GM18517 (cell line): ENCODE results near the gene ADGRG6.
"Not testable (repeated sequence)": the region's sequence is repeated elsewhere in the genome, so short reads cannot be mapped to it uniquely, and the experiment has no call there.

Source experiments
- ATAC-seq: cut with Tn5 transposase; IDR thresholded peaks from one replicate; pipeline ENCODE4 v1.9.1; 2021; ENCODE audit warnings: mild to moderate bottlenecking, moderate library complexity; ENCODE audit not compliant: unreplicated experiment

The ADGRG6 gene

DNA sequence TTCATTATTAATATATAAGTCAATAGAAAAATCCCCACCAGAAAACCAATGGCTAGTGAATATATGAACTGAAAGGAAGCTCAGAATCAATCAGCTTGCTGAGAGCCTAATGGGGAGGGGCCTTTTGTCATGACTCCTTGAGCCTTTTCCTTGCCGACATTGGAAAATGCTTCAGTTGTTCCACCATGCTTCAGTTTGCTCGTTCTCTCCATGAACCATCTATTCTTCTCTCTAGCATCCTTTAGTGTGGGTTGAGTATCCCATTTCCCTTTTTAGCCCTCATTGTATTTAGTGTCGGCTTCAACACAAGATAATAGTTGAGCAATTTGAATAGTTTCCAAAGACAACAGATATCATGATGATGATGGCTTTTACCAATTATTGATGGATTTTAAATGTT lies 139.9 kb downstream of the ADGRG6 start:
- no peak for ATAC-seq

DNA sequence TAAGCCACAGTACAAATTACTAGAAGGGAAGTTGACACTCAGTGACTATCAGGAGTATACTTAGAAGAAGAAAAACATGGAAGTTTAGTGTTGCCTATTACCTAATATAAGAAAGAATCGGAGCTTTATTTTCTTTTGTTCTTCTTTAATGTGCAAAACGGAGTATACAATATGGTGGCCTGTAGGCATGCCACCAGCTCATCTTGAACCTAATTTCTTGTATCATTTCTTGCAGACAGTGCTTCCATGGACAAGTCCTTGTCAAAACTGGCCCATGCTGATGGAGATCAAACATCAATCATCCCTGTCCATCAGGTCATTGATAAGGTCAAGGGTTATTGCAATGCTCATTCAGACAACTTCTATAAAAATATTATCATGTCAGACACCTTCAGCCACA lies 141.3 kb downstream of the ADGRG6 start:
- no peak for ATAC-seq

- ATAC-seq: no peak
Measured at GRCh38 chr6:142443532-142443931, 141.7 kb downstream of the ADGRG6 start.

GRCh38 chr6:142444376-142444775 lies 142.6 kb downstream of the ADGRG6 start:
- ATAC-seq: no peak

- no peak for ATAC-seq
Measured at GRCh38 chr6:142444881-142445301, 143.1 kb downstream of the ADGRG6 start.

DNA sequence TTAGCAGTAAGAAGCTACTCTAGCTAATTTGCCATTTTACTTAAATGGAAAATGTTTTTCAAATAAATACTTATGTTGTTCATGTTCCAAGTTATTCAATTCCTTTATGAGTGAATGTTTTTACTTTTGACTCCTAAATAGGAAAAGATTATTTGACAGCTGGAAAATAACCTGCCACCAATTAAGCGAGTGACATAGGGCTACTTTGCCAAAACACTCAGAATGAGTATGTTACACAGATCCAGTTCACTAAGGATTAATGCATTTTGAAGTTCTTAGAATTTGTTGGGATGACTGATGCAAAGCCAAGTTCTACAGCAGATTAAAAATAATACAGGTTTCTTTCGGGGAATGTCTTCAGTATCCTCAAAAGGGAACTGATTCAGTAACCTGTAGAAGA lies 144.4 kb downstream of the ADGRG6 start:
- no peak for ATAC-seq

GRCh38 chr6:142446576-142446975 lies 144.8 kb downstream of the ADGRG6 start:
- ATAC-seq: no peak

GRCh38 chr6:142448091-142448729 lies 146.4 kb downstream of the ADGRG6 start:
- no peak for ATAC-seq

DNA sequence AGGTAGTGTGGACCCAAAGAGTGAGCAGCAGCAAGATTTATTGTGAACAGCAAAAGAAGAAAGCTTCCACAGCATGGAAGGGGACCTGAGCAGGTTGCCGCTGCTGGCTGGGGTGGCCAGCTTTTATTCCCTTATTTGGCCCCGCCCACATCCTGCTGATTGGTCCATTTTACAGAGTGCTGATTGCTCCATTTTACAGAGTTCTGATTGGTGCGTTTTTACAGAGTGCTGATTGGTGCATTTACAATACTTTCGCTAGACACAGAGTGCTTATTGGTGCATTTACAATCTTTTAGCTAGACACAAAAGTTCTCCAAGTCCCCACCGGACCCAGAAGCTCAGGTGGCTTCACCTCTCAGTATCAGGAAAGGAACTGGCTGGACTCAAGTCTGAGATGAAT lies 149.0 kb downstream of the ADGRG6 start:
- not testable (repeated sequence) for ATAC-seq

GRCh38 chr6:142452993-142453392 lies 151.2 kb downstream of the ADGRG6 start:
- no peak for ATAC-seq

DNA sequence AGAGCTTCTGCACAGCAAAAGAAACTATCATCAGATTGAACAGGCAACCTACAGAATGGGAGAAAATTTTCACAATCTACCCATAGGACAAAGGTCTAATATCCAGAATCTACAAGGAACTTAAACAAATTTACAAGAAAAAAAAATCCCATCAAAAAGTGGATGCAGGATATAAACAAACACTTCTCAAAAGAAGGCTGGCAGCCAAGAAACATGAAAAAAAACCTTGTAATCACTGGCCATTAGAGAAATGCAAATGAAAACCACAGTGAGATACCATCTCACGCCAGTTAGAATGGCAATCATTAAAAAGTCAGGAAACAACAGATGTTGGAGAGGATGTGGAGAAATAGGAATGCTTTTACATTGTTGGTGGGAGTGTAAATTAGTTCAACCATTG lies 152.4 kb downstream of the ADGRG6 start:
- not testable (repeated sequence) for ATAC-seq

- ATAC-seq: not testable (repeated sequence)
Measured at GRCh38 chr6:142454848-142455247, 153.0 kb downstream of the ADGRG6 start.

- ATAC-seq: no peak
Measured at GRCh38 chr6:142455957-142456589, 154.3 kb downstream of the ADGRG6 start.

- ATAC-seq: no peak
Measured at GRCh38 chr6:142457638-142458406, 156.0 kb downstream of the ADGRG6 start.

DNA sequence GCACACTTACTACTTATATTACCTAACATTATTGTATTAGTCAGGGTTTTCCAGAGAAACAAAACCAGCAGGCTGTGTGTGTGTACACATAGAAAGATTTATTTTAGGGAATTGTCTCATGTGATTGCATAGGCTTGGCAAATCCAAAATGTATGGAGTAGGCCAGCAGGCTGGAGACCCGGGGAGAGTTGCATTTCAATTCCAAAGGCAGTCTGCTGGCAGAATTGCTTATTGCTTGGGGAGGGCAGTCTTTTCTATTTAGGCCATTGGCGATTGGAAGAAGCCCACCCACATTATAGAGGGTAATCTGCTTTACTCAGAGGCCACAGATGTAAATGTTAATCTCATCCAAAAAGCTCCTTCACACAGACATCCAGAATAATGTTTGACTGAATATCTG lies 157.0 kb downstream of the ADGRG6 start:
- ATAC-seq: no peak

GRCh38 chr6:142459271-142459670 lies 157.5 kb downstream of the ADGRG6 start:
- no peak for ATAC-seq

- no peak for ATAC-seq
Measured at GRCh38 chr6:142462260-142462659, 160.5 kb downstream of the ADGRG6 start.

GRCh38 chr6:142463988-142464387 lies 162.2 kb downstream of the ADGRG6 start:
- ATAC-seq: no peak

- no peak for ATAC-seq
Measured at GRCh38 chr6:142469220-142469619, 167.4 kb downstream of the ADGRG6 start.

DNA sequence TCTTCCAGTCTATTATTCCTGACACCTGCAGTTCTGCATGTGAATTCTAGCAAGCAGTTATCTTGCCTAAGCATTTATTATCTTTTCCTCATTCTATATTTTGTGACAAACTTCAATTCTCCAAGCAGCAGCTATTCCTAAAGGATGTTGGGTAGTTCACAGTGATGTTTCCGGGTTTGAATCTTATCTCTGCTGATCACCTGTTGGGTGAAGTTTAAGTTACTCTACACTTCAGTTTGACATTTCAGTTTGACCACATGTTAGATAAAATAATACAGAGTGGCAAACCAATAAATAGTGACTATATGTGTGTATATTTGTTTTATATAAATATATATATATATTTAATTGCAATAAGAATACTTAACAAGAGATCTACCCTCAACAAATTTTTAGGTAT lies 168.6 kb downstream of the ADGRG6 start:
- no peak for ATAC-seq

- ATAC-seq: peak; percentile 64
Measured at GRCh38 chr6:142474531-142475289, 172.9 kb downstream of the ADGRG6 start.
